Adrenal gland (tissue), 19 donors: ENCODE data around the gene FKBP6. TPM values are rescaled to one million over a fixed set of nuclear protein-coding genes. Genes with fewer than 3 reads are reported as not detected.
"Not testable (repeated sequence)": the region's sequence is repeated elsewhere in the genome, so short reads cannot be mapped to it uniquely, and the experiment has no call there.

Source experiments
- DNase-seq, 7 donors: peaks; one replicate each; pipeline ENCODE4 v3.0.0-alpha.2; 2019 to 2020
- H3K27ac ChIP-seq, 5 donors: fragments of 200-600 bp; sonication (generic) in 4 of 5; 1 replicate in 3 of 5; 2 replicates in 2 of 5; pipeline versions ENCODE4 v1.5.1 to v1.8.0; 2016 to 2020; ENCODE audit warnings: mild to moderate bottlenecking in 1 of 5
- H3K27me3 ChIP-seq: fragments of 200-600 bp; 2 replicates; pipeline ENCODE4 v1.8.0; 2021
- H3K36me3 ChIP-seq, 2 donors: fragments of 200-600 bp; replicated peaks in 1 of 2; 1 replicate in 1 of 2; 2 replicates in 1 of 2; pipeline versions ENCODE4 v1.5.1 to v1.8.0; 2018 to 2022
- H3K4me1 ChIP-seq, 2 donors: fragments of 200-600 bp; replicated peaks in 1 of 2; 1 replicate in 1 of 2; 2 replicates in 1 of 2; pipeline versions ENCODE4 v1.5.1 to v1.8.0; 2018 to 2021
- H3K4me3 ChIP-seq, 4 donors: fragments of 200-600 bp; sonication (generic) in 3 of 4; one replicate each; pipeline ENCODE4 v1.5.1; 2016 to 2018
- H3K9me3 ChIP-seq, 3 donors: fragments of 200-600 bp; sonication (generic) in 1 of 3; replicated peaks in 1 of 3; 1 replicate in 2 of 3; 2 replicates in 1 of 3; pipeline versions ENCODE4 v1.5.1 to v1.8.0; 2016 to 2021
- CTCF ChIP-seq, 6 experiments: fragments of 450-650 bp in 4 of 6; fragments of 200-600 bp in 2 of 6; sonication (generic) in 1 of 6; IDR thresholded peaks; 1 replicate in 5 of 6; 2 replicates in 1 of 6; pipeline versions ENCODE4 v1.5.1 to v1.8.0; 2016 to 2021; ENCODE audit warnings: antibody characterized with exemption in 6 of 6, mild to moderate bottlenecking in 2 of 6, moderate library complexity in 1 of 6
- POLR2A ChIP-seq, 2 donors: fragments of 450-650 bp; IDR thresholded peaks; one replicate each; pipeline ENCODE4 v1.6.1; 2017; ENCODE audit warnings: antibody characterized with exemption in 2 of 2, mild to moderate bottlenecking in 2 of 2, moderate library complexity in 1 of 2
- WGBS, 4 donors: extraction: QIAGEN DNeasy Blood & Tissue Kit in 2 of 4; methylation state at CpG; one replicate each; pipeline versions ENCODE4 v1.1.5 to v1.1.7; 2013 to 2017; 5-methylcytosine and 5-hydroxymethylcytosine counted together
- intact Hi-C, 2 donors: fragments of 100-400 bp; cut with DNase I; formaldehyde crosslinking; loops; one replicate each; pipeline versions ENCODE4 v1.14.1 to v1.15.0; 2022 to 2023
- long read RNA-seq, 10 donors: library from polyadenylated mRNA in 3 of 10; unstranded in 2 of 10; stranded (forward) in 1 of 10; transcript quantifications; one replicate each; pipeline ENCODE4 v2.0.0 and lab custom pipeline, GENCODE V29; 2021 to 2026
- polyA plus RNA-seq, 3 donors: library from polyadenylated mRNA; stranded (reverse); fragments of 200-250 nt in 2 of 3; fragments of 350-450 nt in 1 of 3; fragmentation: Illumina TruSeq in 1 of 3; extraction: RNeasy Lipid Tissue Mini Kit (QIAGEN cat#74804) in 1 of 3; gene quantifications; one replicate each; pipeline ENCODE4 v1.2.3, GENCODE V29; 2013 to 2014
- total RNA-seq, 9 donors: library from RNA; depleted of rRNA in 4 of 9; stranded (reverse); fragments of >200 nt in 4 of 9; fragments of 120-200 nt in 1 of 9; fragmentation: NEBNext Ultra II Directional in 1 of 9; extraction: Animal tissue kit (Norgen Biotek cat#: 25700) in 1 of 9; gene quantifications; one replicate each; pipeline versions ENCODE4 v1.1.0 to v1.2.4, GENCODE V29; 2013 to 2023
- donor health status: healthy with polysubstance abuse.
- donor health status: Bipolar disorder and iron deficiency.
- donor health status: DM: yes; HTN: yes; CAD: no.
- donor health status: DM: no; HTN: no; CAD: no.
- donor health status: DM: no; HTN: no; CAD: no.
- donor health status: DM: yes; HTN: yes; CAD: no.

FKBP6 gene, protein sequence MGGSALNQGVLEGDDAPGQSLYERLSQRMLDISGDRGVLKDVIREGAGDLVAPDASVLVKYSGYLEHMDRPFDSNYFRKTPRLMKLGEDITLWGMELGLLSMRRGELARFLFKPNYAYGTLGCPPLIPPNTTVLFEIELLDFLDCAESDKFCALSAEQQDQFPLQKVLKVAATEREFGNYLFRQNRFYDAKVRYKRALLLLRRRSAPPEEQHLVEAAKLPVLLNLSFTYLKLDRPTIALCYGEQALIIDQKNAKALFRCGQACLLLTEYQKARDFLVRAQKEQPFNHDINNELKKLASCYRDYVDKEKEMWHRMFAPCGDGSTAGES
- total RNA-seq (under 1 TPM in 1 of 9 donors, not detected in 8; 0.15 TPM), polyA plus RNA-seq (under 1 TPM in 2 of 3 donors, not detected in 1; 0.07 to 0.88 TPM)
- long read RNA-seq, donor 1 = 0 reads
- long read RNA-seq, donor 2 = 0 reads
- long read RNA-seq, donor 3 = 0 reads
- long read RNA-seq, donor 4 = 0 reads
- long read RNA-seq, donor 5, partial matches to known transcripts = 1 of 1 reads
- long read RNA-seq, donor 5, other reads (novel, unspliced or antisense) = 0 of 1 reads
- long read RNA-seq, donor 6 = 0 reads
- long read RNA-seq, donor 7 = 0 reads
- long read RNA-seq, donor 8 = 0 reads
- long read RNA-seq, donor 9 = 0 reads
- long read RNA-seq, donor 10 = 0 reads

DNA sequence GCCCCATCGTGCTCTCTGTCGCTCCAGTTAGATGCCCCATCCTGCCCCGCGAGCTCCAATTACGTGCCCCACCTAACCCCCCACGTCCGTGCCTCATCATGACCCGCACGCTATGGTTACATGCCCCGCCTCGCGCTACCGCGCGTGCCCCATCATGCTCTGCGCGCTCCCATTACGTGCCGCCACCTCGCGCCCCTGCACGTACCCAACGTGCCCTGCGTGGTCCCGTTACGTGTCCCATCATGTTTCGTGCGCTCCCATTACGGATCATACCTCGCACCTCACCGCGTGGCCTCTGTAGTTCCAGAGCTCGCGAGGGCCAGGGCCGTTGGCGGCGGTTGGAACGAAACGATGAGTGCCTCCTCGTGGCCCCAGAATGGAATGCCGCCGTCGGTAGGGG, at the start of gene FKBP6, which contains the start of gene TRIM50:
FKBP6 (plus strand) TSS at position 240 of the 400 bp plus-strand sequence. CDS start 268 bp downstream, outside the sequence.
TRIM50 (minus strand) TSS at position 161 of the 400 bp plus-strand sequence. CDS start 3,295 bp downstream, outside the sequence.
- H3K4me3 ChIP-seq, DNase-seq, H3K27ac ChIP-seq, H3K36me3 ChIP-seq, H3K27me3 ChIP-seq, H3K9me3 ChIP-seq, intact Hi-C loops, H3K4me1 ChIP-seq: not testable (repeated sequence)
- 88 to 96% (median 92%) methylated on average over 28 to 42 of the region's 43 CpGs for WGBS, 4 donors

DNA sequence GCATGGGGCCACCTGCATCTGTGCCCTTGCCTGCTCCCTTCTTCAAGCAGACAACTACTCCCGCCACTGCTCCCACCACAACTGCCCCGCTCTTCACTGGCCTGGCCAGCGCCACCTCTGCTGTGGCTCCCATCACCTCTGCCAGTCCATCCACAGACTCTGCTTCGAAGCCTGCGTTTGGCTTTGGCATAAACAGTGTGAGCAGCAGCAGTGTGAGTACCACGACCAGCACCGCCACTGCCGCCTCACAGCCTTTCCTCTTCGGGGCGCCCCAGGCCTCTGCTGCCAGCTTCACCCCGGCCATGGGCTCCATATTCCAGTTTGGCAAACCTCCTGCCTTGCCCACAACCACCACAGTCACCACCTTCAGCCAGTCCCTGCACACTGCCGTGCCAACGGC, 30.7 kb upstream of the FKBP6 start:
- H3K36me3 ChIP-seq, H3K4me3 ChIP-seq, H3K4me1 ChIP-seq, H3K27ac ChIP-seq, H3K9me3 ChIP-seq, DNase-seq, intact Hi-C loops, H3K27me3 ChIP-seq: not testable (repeated sequence)
- no CpG with 5 or more reads among the region's 13 CpGs for WGBS, 4 donors

GRCh38 chr7:73297706-73298105, 30.3 kb upstream of the FKBP6 start:
- H3K4me3 ChIP-seq, H3K4me1 ChIP-seq, H3K36me3 ChIP-seq, DNase-seq, H3K27me3 ChIP-seq, intact Hi-C loops, H3K27ac ChIP-seq, H3K9me3 ChIP-seq: not testable (repeated sequence)
- WGBS, 4 donors = 90 to 96% (median 91%) methylated on average over 9 to 24 of the region's 27 CpGs

DNA sequence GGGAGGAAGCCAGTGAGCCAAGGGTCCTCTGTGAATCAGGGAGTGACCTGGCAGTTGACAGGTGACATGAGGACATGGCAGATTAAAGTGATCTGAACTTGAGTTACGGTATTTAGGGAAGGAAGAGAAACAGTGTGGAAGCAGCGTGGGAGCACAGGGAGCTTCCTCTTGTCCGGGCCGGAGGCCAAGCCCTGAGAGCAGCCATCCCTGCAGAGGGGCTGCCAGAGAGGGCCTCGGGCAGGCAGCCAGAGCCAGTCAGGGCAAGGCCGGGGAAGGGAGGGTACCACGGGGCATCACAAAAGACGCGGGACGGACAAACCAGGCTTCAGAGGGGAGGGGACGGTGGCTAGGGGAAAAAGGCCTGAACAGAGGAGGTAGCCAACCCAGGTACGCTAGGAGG, 28.1 kb upstream of the FKBP6 start:
- WGBS, 4 donors = 11 to 24% (median 15%) methylated on average over 7 to 8 of the region's 12 CpGs; no CpG with 5 or more reads in 1 of the 4 donors
- H3K4me1 ChIP-seq = not testable (repeated sequence)

GRCh38 chr7:73301108-73301507, 26.9 kb upstream of the FKBP6 start:
- WGBS, 4 donors = 85 to 97% (median 94%) methylated on average over 4 to 8 of the region's 14 CpGs
- DNase-seq, H3K27ac ChIP-seq, H3K27me3 ChIP-seq, intact Hi-C loops, H3K4me3 ChIP-seq, H3K9me3 ChIP-seq, H3K4me1 ChIP-seq: not testable (repeated sequence)
- H3K36me3 ChIP-seq = peaks cover 0 to 20% of the 10 kb centered on the region in 2 donors

More for the DNA sequence above, 28.1 kb upstream of the FKBP6 start:
- H3K27me3 ChIP-seq, intact Hi-C loops, H3K4me3 ChIP-seq, DNase-seq, H3K27ac ChIP-seq, H3K9me3 ChIP-seq: not testable (repeated sequence)
- peaks cover 0 to 17% of the 10 kb centered on the region in 2 donors for H3K36me3 ChIP-seq

GRCh38 chr7:73302846-73303245, 25.1 kb upstream of the FKBP6 start:
- H3K27me3 ChIP-seq, intact Hi-C loops, H3K4me3 ChIP-seq, H3K4me1 ChIP-seq, H3K9me3 ChIP-seq, DNase-seq, H3K27ac ChIP-seq: not testable (repeated sequence)
- 95 to 97% (median 96%) methylated on average over 7 to 8 of the region's 10 CpGs for WGBS, 4 donors
- peaks cover 0 to 20% of the 10 kb centered on the region in 2 donors for H3K36me3 ChIP-seq

- Histone ChIP-seq H3K36me3 (peaks cover 0 to 20% of the 10 kb centered on the region in 2 donors), H3K4me1 (peaks cover 0 to 5% of the 10 kb centered on the region in 2 donors), H3K27me3 (no peaks in the 10 kb centered on the region), H3K4me3 (no peak overlapping the region), H3K9me3 (no peaks in the 10 kb centered on the region), H3K27ac (no peak overlapping the region)
- WGBS, 4 donors = 92 to 94% (median 92%) methylated on average over 14 to 26 of the region's 26 CpGs
- DNase-seq = no peak
- TF ChIP-seq CTCF (IDR thresholded peaks at IDR 0.05) = no peak
- no peak for TF ChIP-seq POLR2A (IDR thresholded peaks at IDR 0.05)
- intact Hi-C loops = no loop called here
These were observed 24.4 kb upstream of the FKBP6 start for GRCh38 chr7:73303546-73303945.
